Measurements from ENCODE around the gene UNC50.

DNA sequence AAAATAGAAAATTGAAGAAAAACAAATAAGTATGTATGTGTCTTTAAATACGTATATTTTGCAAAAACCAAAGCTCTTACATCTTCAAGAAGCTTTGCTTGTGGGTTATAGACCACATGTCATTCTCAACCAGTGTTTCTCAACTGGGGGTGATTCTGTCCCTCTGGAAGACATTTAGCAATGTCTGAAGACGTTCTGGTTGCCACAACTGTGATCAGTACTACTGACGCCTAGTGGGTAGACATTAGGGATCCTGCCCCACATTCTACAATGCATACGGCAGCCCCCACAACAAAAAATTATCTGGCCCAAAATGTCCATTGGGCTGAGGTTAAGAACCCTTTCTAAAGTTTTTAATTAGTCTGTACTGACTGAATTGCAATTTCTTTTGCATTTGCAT, 48.4 kb downstream of the UNC50 start:
- TF ChIP-seq EZH2 (IDR thresholded peaks at IDR 0.05; ENCODE audit: borderline replicate concordance, low read length), result no peak
- TF ChIP-seq, protein P1, sequence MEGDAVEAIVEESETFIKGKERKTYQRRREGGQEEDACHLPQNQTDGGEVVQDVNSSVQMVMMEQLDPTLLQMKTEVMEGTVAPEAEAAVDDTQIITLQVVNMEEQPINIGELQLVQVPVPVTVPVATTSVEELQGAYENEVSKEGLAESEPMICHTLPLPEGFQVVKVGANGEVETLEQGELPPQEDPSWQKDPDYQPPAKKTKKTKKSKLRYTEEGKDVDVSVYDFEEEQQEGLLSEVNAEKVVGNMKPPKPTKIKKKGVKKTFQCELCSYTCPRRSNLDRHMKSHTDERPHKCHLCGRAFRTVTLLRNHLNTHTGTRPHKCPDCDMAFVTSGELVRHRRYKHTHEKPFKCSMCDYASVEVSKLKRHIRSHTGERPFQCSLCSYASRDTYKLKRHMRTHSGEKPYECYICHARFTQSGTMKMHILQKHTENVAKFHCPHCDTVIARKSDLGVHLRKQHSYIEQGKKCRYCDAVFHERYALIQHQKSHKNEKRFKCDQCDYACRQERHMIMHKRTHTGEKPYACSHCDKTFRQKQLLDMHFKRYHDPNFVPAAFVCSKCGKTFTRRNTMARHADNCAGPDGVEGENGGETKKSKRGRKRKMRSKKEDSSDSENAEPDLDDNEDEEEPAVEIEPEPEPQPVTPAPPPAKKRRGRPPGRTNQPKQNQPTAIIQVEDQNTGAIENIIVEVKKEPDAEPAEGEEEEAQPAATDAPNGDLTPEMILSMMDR (IDR thresholded peaks at IDR 0.05; ENCODE audit: low read length), result no peak
